ENCODE results near the gene CSNK1D.
A peak's percentile ranks its signal among the peaks of the same experiment; 100 is the strongest.

CSNK1D gene

GRCh38 chr17:82309656-82310570 lies 36.4 kb upstream of the CSNK1D start:
- DNase-seq: no peak

GRCh38 chr17:82305727-82306300 lies 32.3 kb upstream of the CSNK1D start:
- DNase-seq: no peak

- no peak for DNase-seq
These were observed 31.6 kb upstream of the CSNK1D start for GRCh38 chr17:82304826-82305726.

- DNase-seq: no peak
These were observed 30.7 kb upstream of the CSNK1D start for GRCh38 chr17:82303944-82304808.

GRCh38 chr17:82302991-82303943 lies 29.8 kb upstream of the CSNK1D start:
- no peak for DNase-seq

- DNase-seq: no peak
These were observed 29.1 kb upstream of the CSNK1D start for GRCh38 chr17:82302568-82302963.

- DNase-seq: no peak
These were observed 28.5 kb upstream of the CSNK1D start for GRCh38 chr17:82301916-82302567.

- no peak for DNase-seq
These were observed 27.9 kb upstream of the CSNK1D start for GRCh38 chr17:82301300-82301915.

GRCh38 chr17:82300707-82301270 lies 27.3 kb upstream of the CSNK1D start:
- DNase-seq: no peak

GRCh38 chr17:82300228-82300627 lies 26.7 kb upstream of the CSNK1D start:
- no peak for DNase-seq

GRCh38 chr17:82299452-82299851 lies 26.0 kb upstream of the CSNK1D start:
- DNase-seq: no peak

GRCh38 chr17:82298538-82299421 lies 25.3 kb upstream of the CSNK1D start:
- DNase-seq: no peak

GRCh38 chr17:82297714-82298537 lies 24.4 kb upstream of the CSNK1D start:
- DNase-seq: peak; percentile 35

GRCh38 chr17:82297280-82297713 lies 23.8 kb upstream of the CSNK1D start:
- no peak for DNase-seq

GRCh38 chr17:82296511-82297279 lies 23.2 kb upstream of the CSNK1D start:
- DNase-seq: no peak

GRCh38 chr17:82295472-82295814 lies 21.9 kb upstream of the CSNK1D start:
- no peak for DNase-seq
